ENCODE measurements around the gene PANX3.

DNA sequence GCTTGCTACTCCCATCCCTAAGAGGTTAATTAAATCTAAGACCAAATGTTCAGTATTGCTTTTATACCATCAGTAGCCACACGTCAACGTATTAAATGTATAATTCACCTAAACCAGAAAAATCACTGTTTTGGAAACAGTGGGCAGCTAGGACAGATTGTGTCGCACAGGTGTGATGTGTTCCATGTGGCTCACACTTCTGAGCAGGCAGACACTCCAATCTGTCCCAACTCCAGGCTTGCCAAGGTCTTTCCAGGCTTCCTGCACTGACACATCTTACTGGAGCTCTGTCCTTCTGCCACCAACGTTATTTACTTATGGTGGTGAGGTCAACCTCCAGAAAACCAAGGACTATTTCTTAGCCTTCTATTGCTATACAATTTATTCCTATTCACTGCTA is 50.9 kb downstream of the PANX3 start:
- TF ChIP-seq, protein P1, sequence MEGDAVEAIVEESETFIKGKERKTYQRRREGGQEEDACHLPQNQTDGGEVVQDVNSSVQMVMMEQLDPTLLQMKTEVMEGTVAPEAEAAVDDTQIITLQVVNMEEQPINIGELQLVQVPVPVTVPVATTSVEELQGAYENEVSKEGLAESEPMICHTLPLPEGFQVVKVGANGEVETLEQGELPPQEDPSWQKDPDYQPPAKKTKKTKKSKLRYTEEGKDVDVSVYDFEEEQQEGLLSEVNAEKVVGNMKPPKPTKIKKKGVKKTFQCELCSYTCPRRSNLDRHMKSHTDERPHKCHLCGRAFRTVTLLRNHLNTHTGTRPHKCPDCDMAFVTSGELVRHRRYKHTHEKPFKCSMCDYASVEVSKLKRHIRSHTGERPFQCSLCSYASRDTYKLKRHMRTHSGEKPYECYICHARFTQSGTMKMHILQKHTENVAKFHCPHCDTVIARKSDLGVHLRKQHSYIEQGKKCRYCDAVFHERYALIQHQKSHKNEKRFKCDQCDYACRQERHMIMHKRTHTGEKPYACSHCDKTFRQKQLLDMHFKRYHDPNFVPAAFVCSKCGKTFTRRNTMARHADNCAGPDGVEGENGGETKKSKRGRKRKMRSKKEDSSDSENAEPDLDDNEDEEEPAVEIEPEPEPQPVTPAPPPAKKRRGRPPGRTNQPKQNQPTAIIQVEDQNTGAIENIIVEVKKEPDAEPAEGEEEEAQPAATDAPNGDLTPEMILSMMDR (IDR thresholded peaks at IDR 0.05) = no peak
- TF ChIP-seq EP300 (IDR thresholded peaks at IDR 0.05) (no peak), POLR2A (IDR thresholded peaks at IDR 0.05) (no peak)

Data from ovary (tissue), 3 donors.